Aorta (tissue), 5 donors: ENCODE data around the gene CUL7. TPM values are rescaled to one million over a fixed set of nuclear protein-coding genes. Genes with fewer than 3 reads are reported as not detected.

Source experiments
- ATAC-seq: fragments of 200-7000 bp; cut with Tn5 transposase; one replicate; pipeline ENCODE4 v1.9.1; 2022; ENCODE audit warnings: moderate library complexity; ENCODE audit not compliant: low FRiP score
- DNase-seq, 2 donors: peaks; one replicate each; pipeline ENCODE4 v3.0.0-alpha.2; 2020
- H3K27ac ChIP-seq, 2 donors: one replicate each; pipeline ENCODE4 v1.5.1; 2013; ENCODE audit warnings: low read length in 2 of 2, mild to moderate bottlenecking in 2 of 2, moderate library complexity in 2 of 2, control low read depth in 1 of 2, inconsistent platforms in 1 of 2, low read depth in 1 of 2
- H3K27me3 ChIP-seq, 2 donors: one replicate each; pipeline ENCODE4 v1.6.1; 2013; ENCODE audit warnings: control low read depth in 1 of 2, low read length in 1 of 2, mild to moderate bottlenecking in 1 of 2, moderate library complexity in 1 of 2; ENCODE audit not compliant: insufficient read depth in 2 of 2, control insufficient read depth in 1 of 2
- H3K36me3 ChIP-seq, 2 donors: one replicate each; pipeline ENCODE4 v1.6.1; 2013; ENCODE audit warnings: control low read depth in 1 of 2, low read length in 1 of 2, mild to moderate bottlenecking in 1 of 2; ENCODE audit not compliant: insufficient read depth in 2 of 2, control insufficient read depth in 1 of 2
- H3K4me1 ChIP-seq, 2 donors: one replicate each; pipeline ENCODE4 v1.6.1; 2013; ENCODE audit warnings: low read length in 2 of 2, control low read depth in 1 of 2, mild to moderate bottlenecking in 1 of 2, moderate library complexity in 1 of 2; ENCODE audit not compliant: insufficient read depth in 2 of 2, control insufficient read depth in 1 of 2
- H3K4me3 ChIP-seq, 2 donors: one replicate each; pipeline ENCODE4 v1.5.1; 2013; ENCODE audit warnings: low read length in 2 of 2, control low read depth in 1 of 2, mild to moderate bottlenecking in 1 of 2
- H3K9me3 ChIP-seq: one replicate; pipeline ENCODE4 v1.6.1; 2013; ENCODE audit warnings: mild to moderate bottlenecking, low read length; ENCODE audit not compliant: control insufficient read depth
- WGBS, 2 donors: extraction: QIAGEN DNeasy Blood & Tissue Kit; methylation state at CpG; one replicate each; pipeline ENCODE4 v1.1.7; 2013; 5-methylcytosine and 5-hydroxymethylcytosine counted together
- intact Hi-C, 2 donors: fragments of 100-400 bp; cut with DNase I; formaldehyde crosslinking; loops; one replicate each; pipeline versions ENCODE4 v1.14.2 to v1.15.0; 2022
- polyA plus RNA-seq, 2 donors: library from polyadenylated mRNA; stranded (reverse); fragments of 200-250 nt; gene quantifications; one replicate each; pipeline ENCODE4 v1.2.3, GENCODE V29; 2013
- total RNA-seq, 2 donors: library from RNA; stranded (reverse); fragmentation: NEBNext Ultra II Directional; extraction: Animal tissue kit (Norgen Biotek cat#: 25700); gene quantifications; one replicate each; pipeline ENCODE4 v1.2.1, GENCODE V29; 2021
- donor health status: healthy with polysubstance abuse.
- donor health status: Bipolar disorder and iron deficiency.
- donor health status: DM: no; HTN: no; CAD: no.
- donor health status: DM: no; HTN: no; CAD: no.
- donor health status: DM: yes; HTN: yes; CAD: no.

Gene CUL7
- total and polyA plus RNA-seq, 4 donors: 3.3 to 17.5 (median 12.9) TPM

DNA sequence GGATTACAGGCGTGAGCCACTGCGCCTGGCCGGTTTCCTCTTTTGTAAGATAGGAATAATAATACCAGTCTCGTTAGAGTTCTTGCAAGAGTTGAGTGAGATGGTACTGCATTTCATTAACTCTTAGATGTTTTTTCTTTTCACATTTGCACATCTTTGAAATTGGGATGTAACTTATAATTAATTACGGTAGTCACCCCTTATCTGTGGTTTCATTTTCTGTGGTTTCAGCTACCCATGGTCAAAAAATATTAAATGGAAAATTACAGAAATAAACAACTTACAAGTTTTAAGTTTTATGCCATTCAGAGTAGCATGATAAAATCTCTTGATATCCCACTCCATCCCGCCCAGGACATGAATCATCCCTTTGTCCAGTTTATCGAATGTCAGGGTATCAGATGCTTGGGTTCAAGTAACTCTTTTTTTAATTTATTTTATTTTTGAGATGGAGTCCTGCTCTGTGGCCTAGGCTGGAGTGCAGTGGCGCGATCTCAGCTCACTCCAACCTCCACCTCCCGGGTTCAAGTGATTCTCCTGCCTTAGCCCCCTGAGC lies 37.9 kb upstream of the CUL7 start:
- ATAC-seq (no peak), DNase-seq (no peak)
- H3K9me3 ChIP-seq: no peaks in the 10 kb centered on the region
- no peak overlapping the region for H3K27ac ChIP-seq
- no peaks in the 10 kb centered on the region for H3K27me3 ChIP-seq
- WGBS, 2 donors: 89 to 97% methylated on average over 10 of the region's 10 CpGs
- H3K36me3 ChIP-seq: no peaks in the 10 kb centered on the region
- H3K4me1 ChIP-seq: peaks cover 0 to 2% of the 10 kb centered on the region in 2 donors
- H3K4me3 ChIP-seq: no peak overlapping the region
- intact Hi-C loops: no loop called here

DNA sequence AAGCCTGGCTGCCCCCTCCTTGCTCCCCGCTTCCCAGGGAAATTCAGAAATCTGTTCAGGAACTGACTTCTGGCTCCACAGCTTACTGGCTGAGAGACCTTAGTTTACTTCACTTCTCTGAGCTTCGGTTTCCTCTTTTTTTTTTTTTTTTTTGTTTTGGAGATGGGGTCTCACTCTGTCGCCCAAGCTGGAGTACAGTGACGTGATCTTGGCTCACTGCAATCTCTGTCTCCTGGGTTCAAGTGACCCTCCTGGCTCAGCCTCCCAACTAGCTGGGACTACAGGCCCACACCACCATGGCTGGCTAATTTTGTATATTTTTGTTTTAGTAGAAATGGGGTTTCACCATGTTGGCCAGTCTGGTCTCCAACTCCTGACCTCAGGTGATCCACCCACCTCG lies 37.4 kb upstream of the CUL7 start:
- no peaks in the 10 kb centered on the region for H3K4me1 ChIP-seq
- H3K4me3 ChIP-seq: no peak overlapping the region
- no peak overlapping the region for H3K27ac ChIP-seq
- WGBS, 2 donors: 85 to 86% methylated on average over 5 of the region's 5 CpGs
- DNase-seq (no peak), ATAC-seq (no peak)
- intact Hi-C loops: no loop called here
- H3K9me3 ChIP-seq: no peaks in the 10 kb centered on the region
- H3K36me3 ChIP-seq: no peaks in the 10 kb centered on the region
- no peaks in the 10 kb centered on the region for H3K27me3 ChIP-seq

DNA sequence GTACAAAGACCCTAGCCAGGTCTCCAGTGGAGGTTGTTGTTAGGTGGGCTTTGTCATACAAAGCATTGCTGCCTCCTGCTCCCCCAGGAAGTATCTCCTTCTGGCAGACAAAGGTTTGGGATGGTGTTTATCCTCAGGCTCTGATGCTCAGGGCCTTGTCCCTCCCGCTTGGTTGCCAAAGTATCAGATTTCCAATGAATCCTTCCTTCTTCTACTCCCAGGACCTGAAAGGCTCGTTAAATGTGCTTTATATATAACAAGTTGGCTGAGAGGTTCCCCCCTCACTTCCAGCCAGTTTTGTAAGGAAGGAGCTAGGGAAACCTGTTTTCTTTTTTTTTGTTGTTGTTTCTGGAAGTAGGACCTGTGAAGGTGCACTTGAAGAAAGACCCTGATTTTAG lies 36.9 kb upstream of the CUL7 start:
- no peak overlapping the region for H3K4me3 ChIP-seq
- intact Hi-C loops: no loop called here
- WGBS, 2 donors: 63 to 76% methylated on average over 2 of the region's 2 CpGs
- no peaks in the 10 kb centered on the region for H3K27me3 ChIP-seq
- no peaks in the 10 kb centered on the region for H3K36me3 ChIP-seq
- ATAC-seq (no peak), DNase-seq (no peak)
- H3K4me1 ChIP-seq: no peaks in the 10 kb centered on the region
- no peak overlapping the region for H3K27ac ChIP-seq
- H3K9me3 ChIP-seq: no peaks in the 10 kb centered on the region

DNA sequence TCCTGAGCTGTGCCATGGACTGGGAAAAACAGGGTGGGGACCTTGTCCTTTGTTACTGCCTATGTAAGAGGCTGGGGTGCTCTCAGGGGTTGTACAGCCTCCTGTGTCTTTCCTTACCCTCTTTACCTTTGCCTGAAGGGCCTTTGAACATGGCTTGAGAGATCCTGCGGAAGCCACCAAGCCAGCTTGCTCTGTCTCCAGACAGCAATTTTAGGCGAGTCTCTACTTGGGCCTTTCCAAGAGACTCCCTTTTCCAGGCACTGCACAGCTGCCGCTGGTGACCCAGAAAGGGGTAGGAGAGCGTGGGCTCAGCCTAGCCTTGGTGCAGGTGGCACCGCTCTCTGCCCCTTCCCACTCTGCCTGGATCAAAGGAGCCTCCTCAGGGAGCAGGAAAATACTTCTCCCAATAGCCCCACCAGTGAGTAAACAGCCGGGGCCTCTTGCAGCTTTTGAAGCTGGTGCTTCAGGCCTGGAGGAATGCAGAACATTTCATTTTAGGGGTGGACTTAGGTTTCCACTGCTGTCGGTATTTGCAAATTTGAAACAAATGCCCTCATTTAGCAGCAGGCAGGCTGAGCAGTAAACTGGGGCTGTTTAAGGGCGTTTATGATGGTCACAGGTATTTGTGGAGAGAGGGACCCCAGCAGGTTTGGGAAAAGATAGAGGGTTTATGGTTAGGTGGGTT lies 36.4 kb upstream of the CUL7 start:
- no peaks in the 10 kb centered on the region for H3K9me3 ChIP-seq
- no peaks in the 10 kb centered on the region for H3K27me3 ChIP-seq
- H3K36me3 ChIP-seq: no peaks in the 10 kb centered on the region
- 91 to 92% methylated on average over 8 of the region's 8 CpGs for WGBS, 2 donors
- intact Hi-C loops: no loop called here
- H3K4me3 ChIP-seq: no peak overlapping the region
- DNase-seq (peak in 1 of 2 donors; percentile 33), ATAC-seq (no peak)
- no peaks in the 10 kb centered on the region for H3K4me1 ChIP-seq
- H3K27ac ChIP-seq: no peak overlapping the region

DNA sequence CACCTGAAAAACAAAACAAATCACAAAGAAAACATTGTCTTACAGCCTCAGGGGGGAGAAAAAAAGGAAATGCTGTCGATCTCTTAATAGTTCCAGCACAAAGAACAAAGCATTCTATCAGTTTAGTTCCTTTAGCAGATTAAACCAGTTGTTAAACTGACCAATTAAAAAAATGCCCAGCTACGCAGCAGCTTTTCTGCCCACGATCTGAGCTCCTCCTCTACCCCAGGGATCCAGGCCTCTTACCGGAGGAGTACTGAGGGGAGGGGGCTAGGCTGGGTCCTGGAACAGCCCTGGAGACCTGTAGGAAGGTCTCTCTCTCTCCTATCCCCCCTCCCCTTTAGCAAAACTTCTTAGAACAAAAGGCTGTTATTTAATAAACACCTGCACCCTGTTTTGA lies 35.8 kb upstream of the CUL7 start:
- Histone ChIP-seq H3K27ac (no peak overlapping the region), H3K36me3 (no peaks in the 10 kb centered on the region), H3K4me3 (no peak overlapping the region), H3K9me3 (no peaks in the 10 kb centered on the region), H3K27me3 (no peaks in the 10 kb centered on the region), H3K4me1 (no peaks in the 10 kb centered on the region)
- DNase-seq: no peak
- 80 to 86% methylated on average over 4 of the region's 4 CpGs for WGBS, 2 donors
- ATAC-seq: no peak
- intact Hi-C loops: no loop called here

DNA sequence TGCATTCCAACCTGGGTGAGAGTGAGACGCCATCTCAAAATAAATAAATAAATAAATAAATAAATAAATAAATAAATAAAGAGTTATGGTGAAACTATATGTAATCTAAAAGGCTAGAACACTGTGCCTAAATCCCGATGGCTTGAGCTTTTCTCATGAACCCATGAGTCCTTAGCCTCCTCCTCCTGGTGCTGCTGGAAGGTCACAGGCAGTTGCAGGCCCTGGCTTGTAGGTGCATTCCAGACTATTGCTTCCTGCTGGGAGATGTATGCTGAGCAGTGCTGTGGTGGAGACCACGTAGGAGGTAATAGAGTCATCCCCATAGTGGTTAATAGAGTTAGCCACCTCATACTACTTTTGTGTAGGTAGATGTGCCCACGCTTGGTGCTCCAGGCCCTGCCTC lies 35.0 kb upstream of the CUL7 start:
- no peak for ATAC-seq
- intact Hi-C loops: no loop called here
- no peaks in the 10 kb centered on the region for H3K4me1 ChIP-seq
- H3K4me3 ChIP-seq: no peak overlapping the region
- H3K9me3 ChIP-seq: no peaks in the 10 kb centered on the region
- H3K27ac ChIP-seq: no peak overlapping the region
- no peaks in the 10 kb centered on the region for H3K36me3 ChIP-seq
- WGBS, 2 donors: 93 to 94% methylated on average over 4 of the region's 4 CpGs
- no peaks in the 10 kb centered on the region for H3K27me3 ChIP-seq
- no peak for DNase-seq

DNA sequence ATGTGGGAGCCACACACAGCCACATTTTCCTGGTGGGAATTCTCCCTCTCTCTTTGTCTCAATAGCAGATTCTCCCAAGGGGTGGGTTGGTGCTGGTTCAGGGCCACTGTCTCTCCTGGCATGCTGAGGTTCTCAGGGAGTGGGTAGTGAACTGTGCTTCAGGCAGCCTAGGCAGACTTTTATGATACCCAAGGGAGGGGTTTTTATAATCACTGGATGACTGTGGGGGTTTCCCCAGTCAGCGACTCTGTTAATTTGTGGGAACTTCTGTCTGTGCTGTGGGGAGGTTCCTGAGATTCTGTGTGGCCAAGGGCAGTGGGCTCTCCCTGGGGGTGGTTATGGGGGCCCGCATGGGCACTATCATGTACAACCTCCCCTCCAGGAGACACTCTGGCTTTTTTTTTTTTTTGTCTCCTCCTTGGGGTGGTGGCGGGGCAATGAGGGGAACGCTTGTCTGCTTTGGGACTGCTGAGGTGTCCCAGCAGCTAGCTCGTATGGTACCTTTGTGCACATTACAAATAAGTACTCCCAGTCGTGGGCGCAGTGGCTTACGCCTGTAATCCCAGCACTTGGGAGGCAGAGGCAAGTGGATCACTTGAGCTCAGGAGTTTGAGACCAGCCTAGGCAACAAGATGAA lies 32.5 kb upstream of the CUL7 start:
- Histone ChIP-seq H3K27ac (no peak overlapping the region), H3K27me3 (no peaks in the 10 kb centered on the region), H3K36me3 (no peaks in the 10 kb centered on the region), H3K9me3 (no peaks in the 10 kb centered on the region), H3K4me3 (no peak overlapping the region), H3K4me1 (no peaks in the 10 kb centered on the region)
- WGBS, 2 donors: 81 to 88% methylated on average over 8 of the region's 8 CpGs
- ATAC-seq (no peak), DNase-seq (peak in 1 of 2 donors; percentile 43)
- intact Hi-C loops: no loop called here

DNA sequence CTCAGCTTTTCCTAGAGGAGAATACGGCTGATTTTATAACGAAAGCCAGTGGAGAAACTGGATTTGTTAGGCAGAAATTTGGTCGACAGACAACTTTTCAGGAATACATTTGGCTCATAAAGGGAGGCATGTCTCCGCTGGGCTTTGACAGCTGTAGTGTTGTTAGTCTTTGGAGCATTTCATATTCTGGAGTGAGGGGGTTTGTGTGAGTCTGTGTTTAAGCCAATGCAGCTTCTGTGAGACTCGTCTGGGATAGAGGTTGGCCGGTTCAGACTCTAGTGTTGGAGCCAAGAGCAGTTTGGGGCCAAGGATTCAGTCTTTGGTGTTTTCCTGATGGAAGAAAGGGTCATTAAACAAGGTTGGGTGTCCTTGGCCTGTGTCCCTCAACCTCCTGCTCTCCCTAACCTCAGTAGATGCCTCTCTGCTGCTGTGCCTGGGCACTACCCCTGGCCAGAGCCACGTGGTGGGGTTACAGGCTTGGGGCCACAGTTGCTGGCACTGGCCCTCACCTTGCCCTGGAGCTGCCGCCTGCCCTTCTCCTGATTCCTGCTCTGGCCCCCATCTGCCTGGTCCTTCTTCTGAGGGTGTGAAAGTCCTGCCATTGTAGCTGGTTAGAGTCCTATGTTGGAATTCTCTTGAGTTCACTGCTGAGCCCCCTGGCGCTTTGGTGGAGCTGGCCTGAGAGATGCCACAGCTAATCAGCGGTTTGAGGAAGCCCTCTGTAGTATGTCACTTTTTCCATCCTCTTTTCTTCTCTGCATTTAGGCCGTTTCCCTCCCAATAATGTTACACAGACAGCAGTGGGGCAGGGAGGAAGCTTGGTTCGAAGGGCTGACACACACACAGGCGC lies 29.4 kb upstream of the CUL7 start:
- H3K27ac ChIP-seq: no peak overlapping the region
- WGBS, 2 donors: 68 to 69% methylated on average over 13 of the region's 13 CpGs
- intact Hi-C loops: no loop called here

More for the DNA sequence above, 29.4 kb upstream of the CUL7 start:
- Histone ChIP-seq H3K4me1 (no peaks in the 10 kb centered on the region), H3K36me3 (no peaks in the 10 kb centered on the region), H3K4me3 (no peak overlapping the region), H3K9me3 (no peaks in the 10 kb centered on the region), H3K27me3 (no peaks in the 10 kb centered on the region)
- peak; percentile 26 for ATAC-seq
- DNase-seq: peak in 1 of 2 donors; percentile 64
